Colonic mucosa (tissue), 4 donors: ENCODE data around the gene STK32B. TPM values are rescaled to one million over a fixed set of nuclear protein-coding genes. Genes with fewer than 3 reads are reported as not detected.

Experiments
- DNase-seq: peaks from one replicate; pipeline ENCODE4 v3.0.0-alpha.2; 2020
- H3K27ac ChIP-seq: fragments of 200-600 bp; one replicate; pipeline ENCODE4 v1.8.0; 2021
- H3K27me3 ChIP-seq: fragments of 200-600 bp; one replicate; pipeline ENCODE4 v1.8.0; 2021
- H3K36me3 ChIP-seq: fragments of 200-600 bp; one replicate; pipeline ENCODE4 v1.8.0; 2021
- H3K4me1 ChIP-seq: fragments of 200-600 bp; one replicate; pipeline ENCODE4 v1.8.0; 2021; ENCODE audit warnings: mild to moderate bottlenecking
- H3K4me3 ChIP-seq: fragments of 200-600 bp; one replicate; pipeline ENCODE4 v1.8.0; 2021
- H3K9ac ChIP-seq, 2 donors: one replicate each; pipeline ENCODE4 v1.7.0; 2013; ENCODE audit warnings: control low read depth in 2 of 2, low read depth in 2 of 2, low read length in 2 of 2
- H3K9me3 ChIP-seq: fragments of 200-600 bp; one replicate; pipeline ENCODE4 v1.8.0; 2021
- CTCF ChIP-seq: fragments of 200-600 bp; IDR thresholded peaks from one replicate; pipeline ENCODE4 v1.8.0; 2022; ENCODE audit warnings: antibody characterized with exemption, mild to moderate bottlenecking
- intact Hi-C: fragments of 100-400 bp; cut with DNase I; formaldehyde crosslinking; loops from one replicate; pipeline ENCODE4 v1.14.1; 2022
- total RNA-seq, 2 donors: library from RNA; stranded (reverse); fragmentation: NEBNext Ultra II Directional in 1 of 2; extraction: Animal tissue kit (Norgen Biotek cat#: 25700) in 1 of 2; gene quantifications; one replicate each; pipeline ENCODE4 v1.2.1, GENCODE V29; 2021
- donor health status: healthy.
- donor health status: DM: no; HTN: no; CAD: no.
- donor health status: DM: no; HTN: no; CAD: no.

STK32B gene
- total RNA-seq, 2 donors from 2014 or later, result 0.64 to 0.82 TPM

GRCh38 chr4:5473125-5473524, 421.8 kb downstream of the STK32B start:
- DNase-seq, result no peak
- Histone ChIP-seq H3K9me3 (no peaks in the 10 kb centered on the region), H3K27ac (no peak overlapping the region), H3K36me3 (no peaks in the 10 kb centered on the region), H3K4me3 (no peak overlapping the region), H3K4me1 (no peaks in the 10 kb centered on the region), H3K9ac (no peak overlapping the region), H3K27me3 (no peaks in the 10 kb centered on the region)
- intact Hi-C loops, result no loop called here
- no peak for TF ChIP-seq CTCF

- Histone ChIP-seq H3K27me3 (no peaks in the 10 kb centered on the region), H3K4me1 (no peaks in the 10 kb centered on the region), H3K36me3 (no peaks in the 10 kb centered on the region), H3K9me3 (no peaks in the 10 kb centered on the region), H3K27ac (no peak overlapping the region), H3K9ac (no peak overlapping the region), H3K4me3 (no peak overlapping the region)
- intact Hi-C loops, result no loop called here
- no peak for TF ChIP-seq CTCF
- DNase-seq, result no peak
These were observed 423.5 kb downstream of the STK32B start for GRCh38 chr4:5474756-5475155.

GRCh38 chr4:5477613-5478012, 426.3 kb downstream of the STK32B start:
- H3K4me1 ChIP-seq, result no peaks in the 10 kb centered on the region
- no peak overlapping the region for H3K9ac ChIP-seq
- H3K27ac ChIP-seq, result no peak overlapping the region
- no peaks in the 10 kb centered on the region for H3K36me3 ChIP-seq
- no peak for TF ChIP-seq CTCF
- no peaks in the 10 kb centered on the region for H3K27me3 ChIP-seq
- intact Hi-C loops, result no loop called here
- no peak for DNase-seq
- no peaks in the 10 kb centered on the region for H3K9me3 ChIP-seq
- no peak overlapping the region for H3K4me3 ChIP-seq

GRCh38 chr4:5478169-5478568, 426.9 kb downstream of the STK32B start:
- H3K9ac ChIP-seq, result no peak overlapping the region
- H3K27ac ChIP-seq, result no peak overlapping the region
- no peak for TF ChIP-seq CTCF
- no peaks in the 10 kb centered on the region for H3K9me3 ChIP-seq
- H3K4me1 ChIP-seq, result no peaks in the 10 kb centered on the region
- intact Hi-C loops, result no loop called here
- no peak for DNase-seq
- H3K27me3 ChIP-seq, result no peaks in the 10 kb centered on the region
- no peak overlapping the region for H3K4me3 ChIP-seq
- no peaks in the 10 kb centered on the region for H3K36me3 ChIP-seq

- no peaks in the 10 kb centered on the region for H3K9me3 ChIP-seq
- H3K4me1 ChIP-seq, result no peaks in the 10 kb centered on the region
- DNase-seq, result no peak
- intact Hi-C loops, result no loop called here
- H3K9ac ChIP-seq, result no peak overlapping the region
- H3K27me3 ChIP-seq, result no peaks in the 10 kb centered on the region
- no peak for TF ChIP-seq CTCF
- no peak overlapping the region for H3K4me3 ChIP-seq
- no peak overlapping the region for H3K27ac ChIP-seq
- H3K36me3 ChIP-seq, result no peaks in the 10 kb centered on the region
These were observed 427.4 kb downstream of the STK32B start for GRCh38 chr4:5478697-5479096.
